OCI-LY3 (cell line): ENCODE results near the gene MKRN3.

Source experiments
- H2AFZ ChIP-seq: fragments of 200-600, 300-600 bp; shearing (Covaris generic); 2 replicates; pipeline ENCODE4 v1.6.0; 2014; ENCODE audit warnings: antibody characterized with exemption, low read depth, low read length
- H3K27ac ChIP-seq: fragments of 200-600, 300-600 bp; sonication (generic); 2 replicates; pipeline ENCODE4 v1.5.1; 2014; ENCODE audit warnings: mild to moderate bottlenecking, low read length, moderate library complexity, mixed read lengths
- H3K27me3 ChIP-seq: fragments of 200-600, 300-600 bp; sonication (generic); 2 replicates; pipeline ENCODE4 v1.6.1; 2014; ENCODE audit warnings: low read depth, low read length, mixed read lengths
- H3K36me3 ChIP-seq: fragments of 200-600, 300-600 bp; sonication (generic); replicated peaks from 2 replicates; pipeline ENCODE3; 2014; ENCODE audit warnings: low read depth, low read length, mixed read lengths
- H3K4me1 ChIP-seq: fragments of 300-600, 200-600 bp; sonication (generic); 2 replicates; pipeline ENCODE4 v1.6.1; 2014; ENCODE audit warnings: low read length, mixed read lengths
- H3K4me2 ChIP-seq: fragments of 200-600, 300-600 bp; sonication (generic); 2 replicates; pipeline ENCODE4 v1.6.1; 2014; ENCODE audit warnings: low read length, mixed read lengths
- H3K4me3 ChIP-seq: fragments of 300-600, 200-600 bp; sonication (generic); 2 replicates; pipeline ENCODE4 v1.5.1; 2014; ENCODE audit warnings: antibody characterized with exemption, mild to moderate bottlenecking, low read length, moderate library complexity
- H3K79me2 ChIP-seq: fragments of 300-600, 200-600 bp; shearing (Covaris generic); 2 replicates; pipeline ENCODE4 v1.6.1; 2014; ENCODE audit warnings: mild to moderate bottlenecking, low read length, mixed read lengths
- H3K9ac ChIP-seq: fragments of 300-600, 200-600 bp; shearing (Covaris generic); 2 replicates; pipeline ENCODE4 v1.6.0; 2014; ENCODE audit warnings: mild to moderate bottlenecking, low read length, moderate library complexity
- H3K9me3 ChIP-seq: fragments of 200-600, 300-600 bp; shearing (Covaris generic); 2 replicates; pipeline ENCODE4 v1.6.1; 2014; ENCODE audit warnings: low read length, mixed read lengths; ENCODE audit not compliant: insufficient read depth
- H4K20me1 ChIP-seq: fragments of 200-600, 300-600 bp; sonication (generic); 2 replicates; pipeline ENCODE4 v1.6.1; 2016; ENCODE audit warnings: low read length, mixed read lengths; ENCODE audit not compliant: insufficient read depth
- EZH2phosphoT487 ChIP-seq: fragments of 200-600 bp; shearing (Covaris generic); IDR thresholded peaks from 2 replicates; pipeline ENCODE4 v1.6.1; 2018; ENCODE audit warnings: antibody characterized with exemption, mixed run types, low read depth
- TF ChIP-seq, protein P1 (sequence below): fragments of 200-600, 300-600 bp; sonication (generic); IDR thresholded peaks from 2 replicates; pipeline ENCODE4 v1.5.1; 2014; ENCODE audit warnings: antibody characterized with exemption, low read length, low read depth

Gene MKRN3

DNA sequence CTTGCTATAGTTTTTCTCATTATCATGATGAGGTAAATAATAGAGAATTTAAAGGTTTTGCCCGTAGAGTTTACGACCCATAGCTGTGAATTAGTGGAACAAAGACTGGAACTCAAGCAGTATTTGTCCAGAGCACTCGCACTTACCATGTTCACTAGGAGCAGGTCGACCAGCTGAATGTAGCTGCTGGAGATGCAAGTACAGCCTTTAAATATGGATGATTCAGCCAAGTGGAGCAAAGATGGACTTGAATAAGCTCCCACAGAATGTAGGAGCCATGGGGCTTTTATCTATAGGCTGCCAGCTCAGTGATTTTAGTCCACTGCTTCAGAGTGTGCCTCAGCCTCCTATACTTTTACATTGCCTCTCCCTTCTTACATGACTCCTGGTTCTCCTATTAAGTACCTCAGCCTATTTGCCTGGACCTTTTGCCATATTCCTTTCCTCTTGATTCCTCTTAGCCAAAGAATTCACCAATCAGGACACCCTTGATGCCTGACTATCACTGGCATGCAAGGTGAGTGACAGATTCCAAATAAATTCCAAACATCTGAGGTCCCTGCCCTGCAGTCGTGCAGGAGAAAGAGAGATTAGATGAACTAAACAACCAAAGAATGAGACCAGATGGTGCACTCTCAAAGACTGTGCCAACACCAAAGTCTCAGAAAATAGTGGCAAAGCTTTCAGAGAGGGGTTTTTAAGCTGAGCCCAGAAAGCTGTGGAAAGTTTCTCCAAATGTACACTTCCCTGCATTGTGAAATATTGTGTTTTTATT lies 3.9 kb downstream of the MKRN3 start:
- Histone ChIP-seq H3K9ac (no peak overlapping the region), H3K4me1 (no peaks in the 10 kb centered on the region), H3K4me3 (no peak overlapping the region), H3K36me3 (no peaks in the 10 kb centered on the region), H3K27me3 (no peaks in the 10 kb centered on the region), H3K9me3 (no peaks in the 10 kb centered on the region), H4K20me1 (no peaks in the 10 kb centered on the region), H3K4me2 (no peak overlapping the region), H2AFZ (no peak overlapping the region), H3K79me2 (no peaks in the 10 kb centered on the region), H3K27ac (no peak overlapping the region)
- no peak for TF ChIP-seq EZH2phosphoT487
- TF ChIP-seq, protein P1, sequence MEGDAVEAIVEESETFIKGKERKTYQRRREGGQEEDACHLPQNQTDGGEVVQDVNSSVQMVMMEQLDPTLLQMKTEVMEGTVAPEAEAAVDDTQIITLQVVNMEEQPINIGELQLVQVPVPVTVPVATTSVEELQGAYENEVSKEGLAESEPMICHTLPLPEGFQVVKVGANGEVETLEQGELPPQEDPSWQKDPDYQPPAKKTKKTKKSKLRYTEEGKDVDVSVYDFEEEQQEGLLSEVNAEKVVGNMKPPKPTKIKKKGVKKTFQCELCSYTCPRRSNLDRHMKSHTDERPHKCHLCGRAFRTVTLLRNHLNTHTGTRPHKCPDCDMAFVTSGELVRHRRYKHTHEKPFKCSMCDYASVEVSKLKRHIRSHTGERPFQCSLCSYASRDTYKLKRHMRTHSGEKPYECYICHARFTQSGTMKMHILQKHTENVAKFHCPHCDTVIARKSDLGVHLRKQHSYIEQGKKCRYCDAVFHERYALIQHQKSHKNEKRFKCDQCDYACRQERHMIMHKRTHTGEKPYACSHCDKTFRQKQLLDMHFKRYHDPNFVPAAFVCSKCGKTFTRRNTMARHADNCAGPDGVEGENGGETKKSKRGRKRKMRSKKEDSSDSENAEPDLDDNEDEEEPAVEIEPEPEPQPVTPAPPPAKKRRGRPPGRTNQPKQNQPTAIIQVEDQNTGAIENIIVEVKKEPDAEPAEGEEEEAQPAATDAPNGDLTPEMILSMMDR: no peak

DNA sequence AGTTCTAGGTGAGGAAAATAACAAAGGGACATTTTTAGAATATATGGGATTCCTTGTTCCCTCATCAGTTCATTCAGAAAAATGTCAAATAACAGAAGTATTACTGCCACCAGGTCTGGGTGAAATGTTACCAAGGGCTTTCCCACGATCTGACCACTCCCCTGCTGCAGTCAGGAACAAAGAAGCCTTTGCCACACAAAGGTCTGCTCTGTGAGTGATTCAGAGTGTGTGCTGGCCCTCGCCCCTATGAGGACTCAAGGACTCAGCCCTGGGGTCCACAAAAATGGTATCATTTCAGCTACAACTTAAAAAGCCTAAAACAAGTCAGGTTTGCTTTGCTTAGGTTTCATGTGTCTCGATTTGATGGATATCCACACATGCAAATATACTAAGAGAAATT lies 5.0 kb downstream of the MKRN3 start:
- Histone ChIP-seq H3K9ac (no peak overlapping the region), H3K27ac (no peak overlapping the region), H3K79me2 (no peaks in the 10 kb centered on the region), H3K27me3 (no peaks in the 10 kb centered on the region), H3K4me1 (no peaks in the 10 kb centered on the region), H3K9me3 (no peaks in the 10 kb centered on the region), H4K20me1 (no peaks in the 10 kb centered on the region), H2AFZ (no peak overlapping the region), H3K36me3 (no peaks in the 10 kb centered on the region), H3K4me2 (no peak overlapping the region), H3K4me3 (no peak overlapping the region)
- TF ChIP-seq, protein P1: no peak
- TF ChIP-seq EZH2phosphoT487: no peak

DNA sequence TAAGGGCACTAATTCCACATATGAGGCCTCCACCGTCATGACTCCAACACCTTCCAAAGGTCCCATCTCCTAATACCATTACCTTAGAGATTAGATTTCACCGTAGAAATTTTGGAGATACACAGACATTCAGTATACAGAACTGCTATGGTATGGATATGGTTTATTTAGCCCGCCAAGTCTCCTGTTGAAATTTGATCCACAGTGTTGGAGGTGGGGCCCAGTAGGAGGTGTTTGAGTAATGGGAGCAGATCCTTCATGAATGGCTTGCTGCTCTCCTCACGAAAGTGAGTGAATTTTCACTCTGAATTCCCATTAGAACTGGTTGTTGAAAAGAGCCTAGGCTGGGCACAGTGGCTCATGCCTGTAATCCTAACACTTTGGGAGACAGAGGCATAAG lies 7.4 kb downstream of the MKRN3 start:
- Histone ChIP-seq H2AFZ (no peak overlapping the region), H4K20me1 (no peaks in the 10 kb centered on the region), H3K79me2 (no peaks in the 10 kb centered on the region), H3K9me3 (no peaks in the 10 kb centered on the region), H3K27ac (no peak overlapping the region), H3K27me3 (no peaks in the 10 kb centered on the region), H3K36me3 (no peaks in the 10 kb centered on the region), H3K4me3 (no peak overlapping the region), H3K9ac (no peak overlapping the region), H3K4me1 (no peaks in the 10 kb centered on the region), H3K4me2 (no peak overlapping the region)
- TF ChIP-seq, protein P1: no peak
- no peak for TF ChIP-seq EZH2phosphoT487

DNA sequence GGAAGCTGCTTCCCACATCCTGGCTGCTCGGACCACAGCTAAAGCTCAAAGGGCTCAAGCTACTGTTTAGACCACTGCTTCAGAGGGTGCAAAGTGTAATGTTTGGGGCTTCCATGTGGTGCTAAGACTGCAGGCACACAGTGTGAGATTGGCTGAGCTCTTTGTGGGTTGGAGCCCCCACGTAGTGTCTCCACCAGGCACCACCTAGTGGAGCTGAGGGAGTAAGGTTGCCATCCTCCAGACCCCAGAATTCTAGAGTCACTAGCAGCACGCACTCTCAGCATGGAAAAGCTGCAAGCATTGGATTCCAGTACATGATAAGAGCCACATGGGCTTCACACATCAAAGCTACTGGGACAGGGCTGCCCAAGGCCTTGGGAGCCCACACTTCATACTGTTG lies 9.3 kb downstream of the MKRN3 start:
- no peak overlapping the region for H2AFZ ChIP-seq
- no peaks in the 10 kb centered on the region for H4K20me1 ChIP-seq
- no peak overlapping the region for H3K27ac ChIP-seq
- no peaks in the 10 kb centered on the region for H3K9me3 ChIP-seq
- no peak overlapping the region for H3K9ac ChIP-seq
- H3K4me1 ChIP-seq: no peaks in the 10 kb centered on the region
- TF ChIP-seq, protein P1: no peak
- no peak for TF ChIP-seq EZH2phosphoT487
- no peak overlapping the region for H3K4me2 ChIP-seq
- no peaks in the 10 kb centered on the region for H3K79me2 ChIP-seq
- H3K27me3 ChIP-seq: no peaks in the 10 kb centered on the region
- H3K36me3 ChIP-seq: no peaks in the 10 kb centered on the region
- no peak overlapping the region for H3K4me3 ChIP-seq
